SK-N-SH (cell line): ENCODE results near the gene ZNF490. TPM values are rescaled to one million over a fixed set of nuclear protein-coding genes. Genes with fewer than 3 reads are reported as not detected.

Experiments used
- CTCF ChIA-PET: fragments of 300-600, 350-600 bp; formaldehyde crosslinking; extraction: SDS; loops from one replicate; lab custom pipeline; 2021; lab: Yijun Ruan, JAX
- POLR2A ChIA-PET: fragments of 350-600 bp; sonication (Branson Sonifier 250); formaldehyde crosslinking; extraction: SDS; loops from one replicate; lab custom pipeline; 2020; ENCODE audit warnings: antibody characterized with exemption, inconsistent platforms; lab: Yijun Ruan, JAX
- DNase-seq: peaks from one replicate; pipeline ENCODE4 v3.0.0; 2012
- H2AFZ ChIP-seq: fragments of 200-600 bp; sonication (generic); 2 replicates; pipeline ENCODE4 v1.8.1; 2016; ENCODE audit warnings: antibody characterized with exemption, mild to moderate bottlenecking, low read depth
- H3F3A ChIP-seq: fragments of 200-600 bp; sonication (generic); replicated peaks from 2 replicates; pipeline ENCODE3; 2016; ENCODE audit warnings: antibody characterized with exemption, mild to moderate bottlenecking; ENCODE audit not compliant: insufficient read depth
- H3K27ac ChIP-seq, 2 experiments: fragments of 200-500 bp in 1 of 2; fragments of 200-600 bp in 1 of 2; sonication (Bioruptor generic) in 1 of 2; sonication (generic), shearing (Covaris generic) in 1 of 2; 2 replicates each; pipeline versions ENCODE4 v1.5.1 to v1.6.1; 2014 to 2016; ENCODE audit warnings: low read depth in 2 of 2, inconsistent platforms in 1 of 2, low read length in 1 of 2, mild to moderate bottlenecking in 1 of 2, mixed read lengths in 1 of 2
- H3K27me3 ChIP-seq: fragments of 200-600 bp; sonication (generic), shearing (Covaris generic); 2 replicates; pipeline ENCODE4 v1.6.1; 2016; ENCODE audit warnings: mixed run types; ENCODE audit not compliant: insufficient read depth
- H3K36me3 ChIP-seq, 2 experiments: fragments of 200-500 bp in 1 of 2; fragments of 200-600 bp in 1 of 2; sonication (Bioruptor generic) in 1 of 2; sonication (generic) in 1 of 2; replicated peaks in 1 of 2; 2 replicates each; pipeline versions ENCODE3 to v1.5.1; 2014 to 2016; ENCODE audit warnings: low read length in 1 of 2, mild to moderate bottlenecking in 1 of 2; ENCODE audit not compliant: insufficient read depth in 2 of 2, control insufficient read depth in 1 of 2
- H3K4me1 ChIP-seq, 2 experiments: fragments of 200-500 bp in 1 of 2; fragments of 200-600 bp in 1 of 2; sonication (Bioruptor generic) in 1 of 2; sonication (generic), shearing (Covaris generic) in 1 of 2; 2 replicates each; pipeline versions ENCODE4 v1.5.1 to v1.6.1; 2014 to 2016; ENCODE audit warnings: low read depth in 1 of 2, low read length in 1 of 2, mixed run types in 1 of 2; ENCODE audit not compliant: insufficient read depth in 2 of 2, control insufficient read depth in 1 of 2
- H3K4me2 ChIP-seq: fragments of 200-600 bp; sonication (generic), shearing (Covaris generic); 2 replicates; pipeline ENCODE4 v1.6.1; 2017; ENCODE audit warnings: mixed run types
- H3K4me3 ChIP-seq, 2 experiments: fragments of 200-500 bp in 1 of 2; fragments of 200-600 bp in 1 of 2; sonication (Bioruptor generic) in 1 of 2; sonication (generic), shearing (Covaris generic) in 1 of 2; 2 replicates each; pipeline versions ENCODE4 v1.5.1 to v1.8.1; 2014 to 2016; ENCODE audit warnings: low read depth in 2 of 2, inconsistent platforms in 1 of 2, low read length in 1 of 2, mild to moderate bottlenecking in 1 of 2, mixed read lengths in 1 of 2, moderate library complexity in 1 of 2
- H3K79me2 ChIP-seq: fragments of 200-600 bp; sonication (generic); 2 replicates; pipeline ENCODE4 v1.8.1; 2017; ENCODE audit warnings: mild to moderate bottlenecking; ENCODE audit not compliant: insufficient read depth
- H3K9ac ChIP-seq: fragments of 200-600 bp; sonication (generic); 2 replicates; pipeline ENCODE4 v1.6.1; 2017; ENCODE audit warnings: mixed run types
- H3K9me2 ChIP-seq: fragments of 200-600 bp; sonication (generic); 2 replicates; pipeline ENCODE4 v1.6.1; 2017; ENCODE audit warnings: mixed run types
- H3K9me3 ChIP-seq: fragments of 200-600 bp; sonication (generic); 2 replicates; pipeline ENCODE4 v1.6.1; 2017; ENCODE audit warnings: mixed run types, mild to moderate bottlenecking, moderate library complexity
- H4K20me1 ChIP-seq: fragments of 200-600 bp; sonication (generic); 2 replicates; pipeline ENCODE4 v1.6.1; 2017; ENCODE audit warnings: mild to moderate bottlenecking, mixed run types; ENCODE audit not compliant: insufficient read depth
- EZH2phosphoT487 ChIP-seq: fragments of 200-600 bp; sonication (generic); IDR thresholded peaks from 2 replicates; pipeline ENCODE4 v1.6.1; 2017; ENCODE audit warnings: low read depth, mixed run types, mild to moderate bottlenecking, antibody characterized with exemption, moderate library complexity, borderline replicate concordance
- FOXJ3 ChIP-seq: sonication (generic); formaldehyde crosslinking; IDR thresholded peaks from 2 replicates; pipeline ENCODE4 v1.5.1; 2020; ENCODE audit warnings: mild to moderate bottlenecking, missing genetic modification reagents
- RFX5 ChIP-seq: IDR thresholded peaks from 2 replicates; pipeline ENCODE4 v1.6.1; 2012; ENCODE audit warnings: mild to moderate bottlenecking, improper control_type of control experiment, low read length
- RXRA ChIP-seq: IDR thresholded peaks from 2 replicates; pipeline ENCODE4 v1.4.0; 2012; ENCODE audit warnings: low read depth, mild to moderate bottlenecking, borderline replicate concordance
- SMC3 ChIP-seq: IDR thresholded peaks from 2 replicates; pipeline ENCODE4 v1.6.1; 2012; ENCODE audit warnings: low read depth, low read length, improper control_type of control experiment
- WGBS: methylation state at CpG from one replicate; pipeline ENCODE4 v1.1.6; 2017; ENCODE audit warnings: low lambda C conversion rate; 5-methylcytosine and 5-hydroxymethylcytosine counted together
- polyA plus RNA-seq, 3 experiments: library from polyadenylated mRNA; depleted of rRNA; stranded (reverse); fragments of >200 nt; gene quantifications; 2 replicates each; pipeline ENCODE4 v1.2.3, GENCODE V29; 2012
- TF ChIP-seq, protein P1 (sequence below): IDR thresholded peaks from 2 replicates; pipeline ENCODE4 v1.4.0; 2012; ENCODE audit warnings: low read depth
- TF ChIP-seq, protein P2 (sequence below): IDR thresholded peaks from 2 replicates; pipeline ENCODE4 v1.4.0; 2012; ENCODE audit warnings: low read depth, borderline replicate concordance
- TF ChIP-seq, protein P3 (sequence below): IDR thresholded peaks from 2 replicates; pipeline ENCODE4 v1.6.1; 2012; ENCODE audit warnings: mild to moderate bottlenecking, low read depth, low read length, moderate library complexity
- TF ChIP-seq, protein P4 (sequence below): fragments of 150-350 bp; IDR thresholded peaks from 2 replicates; pipeline ENCODE4 v1.6.1; 2017; ENCODE audit warnings: antibody characterized with exemption, low read length, low read depth, borderline replicate concordance

ZNF490 gene
- polyA plus RNA-seq, 1 of the 3 experiments (the other 2 are of a cell fraction) = 1.3 TPM

DNA sequence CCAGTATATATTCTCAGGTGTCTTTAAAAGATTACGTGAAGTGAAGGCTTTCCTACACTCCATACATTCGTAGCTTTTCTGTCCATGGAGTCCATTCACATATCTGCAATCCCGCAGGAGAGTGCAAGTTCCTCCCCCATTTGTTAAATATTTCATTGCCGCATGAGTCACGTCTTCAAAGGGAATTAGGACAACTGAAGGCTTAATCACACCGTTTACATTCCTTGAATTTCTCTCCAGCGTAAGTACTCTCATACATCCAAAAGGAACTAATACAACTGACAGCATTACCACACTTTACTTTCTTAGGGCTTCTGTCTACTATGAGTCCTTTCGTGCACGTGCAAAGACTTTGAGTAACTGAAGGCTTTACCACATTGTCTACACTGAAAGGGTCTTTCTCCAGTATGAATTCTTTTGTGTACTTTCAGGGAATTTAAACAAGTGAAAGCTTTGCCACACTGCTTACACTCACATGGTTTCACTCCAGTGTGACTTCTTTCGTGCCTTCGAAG lies 30.4 kb downstream of the ZNF490 start:
- Histone ChIP-seq H3K36me3 (peaks cover 19 to 49% of the 10 kb centered on the region in 2 experiments), H3K27me3 (no peaks in the 10 kb centered on the region), H3K9me3 (peaks cover 13% of the 10 kb centered on the region; the same call in 1 of the 2 replicates), H2AFZ (no peak overlapping the region), H4K20me1 (no peaks in the 10 kb centered on the region), H3K4me3 (no peak overlapping the region; a peak in 1 of 4 replicates), H3K9ac (no peak overlapping the region), H3K79me2 (no peaks in the 10 kb centered on the region), H3K9me2 (no peaks in the 10 kb centered on the region), H3K4me1 (no peaks in the 10 kb centered on the region), H3K27ac (no peak overlapping the region), H3K4me2 (no peak overlapping the region), H3F3A (no peaks in the 10 kb centered on the region)
- TF ChIP-seq RXRA = no peak
- no peak for TF ChIP-seq EZH2phosphoT487
- TF ChIP-seq FOXJ3 (CRISPR knock-in tag) = no peak
- TF ChIP-seq, protein P1, sequence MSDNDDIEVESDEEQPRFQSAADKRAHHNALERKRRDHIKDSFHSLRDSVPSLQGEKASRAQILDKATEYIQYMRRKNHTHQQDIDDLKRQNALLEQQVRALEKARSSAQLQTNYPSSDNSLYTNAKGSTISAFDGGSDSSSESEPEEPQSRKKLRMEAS = no peak
- TF ChIP-seq, protein P2, sequence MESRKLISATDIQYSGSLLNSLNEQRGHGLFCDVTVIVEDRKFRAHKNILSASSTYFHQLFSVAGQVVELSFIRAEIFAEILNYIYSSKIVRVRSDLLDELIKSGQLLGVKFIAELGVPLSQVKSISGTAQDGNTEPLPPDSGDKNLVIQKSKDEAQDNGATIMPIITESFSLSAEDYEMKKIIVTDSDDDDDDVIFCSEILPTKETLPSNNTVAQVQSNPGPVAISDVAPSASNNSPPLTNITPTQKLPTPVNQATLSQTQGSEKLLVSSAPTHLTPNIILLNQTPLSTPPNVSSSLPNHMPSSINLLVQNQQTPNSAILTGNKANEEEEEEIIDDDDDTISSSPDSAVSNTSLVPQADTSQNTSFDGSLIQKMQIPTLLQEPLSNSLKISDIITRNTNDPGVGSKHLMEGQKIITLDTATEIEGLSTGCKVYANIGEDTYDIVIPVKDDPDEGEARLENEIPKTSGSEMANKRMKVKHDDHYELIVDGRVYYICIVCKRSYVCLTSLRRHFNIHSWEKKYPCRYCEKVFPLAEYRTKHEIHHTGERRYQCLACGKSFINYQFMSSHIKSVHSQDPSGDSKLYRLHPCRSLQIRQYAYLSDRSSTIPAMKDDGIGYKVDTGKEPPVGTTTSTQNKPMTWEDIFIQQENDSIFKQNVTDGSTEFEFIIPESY = no peak
- TF ChIP-seq, protein P3, sequence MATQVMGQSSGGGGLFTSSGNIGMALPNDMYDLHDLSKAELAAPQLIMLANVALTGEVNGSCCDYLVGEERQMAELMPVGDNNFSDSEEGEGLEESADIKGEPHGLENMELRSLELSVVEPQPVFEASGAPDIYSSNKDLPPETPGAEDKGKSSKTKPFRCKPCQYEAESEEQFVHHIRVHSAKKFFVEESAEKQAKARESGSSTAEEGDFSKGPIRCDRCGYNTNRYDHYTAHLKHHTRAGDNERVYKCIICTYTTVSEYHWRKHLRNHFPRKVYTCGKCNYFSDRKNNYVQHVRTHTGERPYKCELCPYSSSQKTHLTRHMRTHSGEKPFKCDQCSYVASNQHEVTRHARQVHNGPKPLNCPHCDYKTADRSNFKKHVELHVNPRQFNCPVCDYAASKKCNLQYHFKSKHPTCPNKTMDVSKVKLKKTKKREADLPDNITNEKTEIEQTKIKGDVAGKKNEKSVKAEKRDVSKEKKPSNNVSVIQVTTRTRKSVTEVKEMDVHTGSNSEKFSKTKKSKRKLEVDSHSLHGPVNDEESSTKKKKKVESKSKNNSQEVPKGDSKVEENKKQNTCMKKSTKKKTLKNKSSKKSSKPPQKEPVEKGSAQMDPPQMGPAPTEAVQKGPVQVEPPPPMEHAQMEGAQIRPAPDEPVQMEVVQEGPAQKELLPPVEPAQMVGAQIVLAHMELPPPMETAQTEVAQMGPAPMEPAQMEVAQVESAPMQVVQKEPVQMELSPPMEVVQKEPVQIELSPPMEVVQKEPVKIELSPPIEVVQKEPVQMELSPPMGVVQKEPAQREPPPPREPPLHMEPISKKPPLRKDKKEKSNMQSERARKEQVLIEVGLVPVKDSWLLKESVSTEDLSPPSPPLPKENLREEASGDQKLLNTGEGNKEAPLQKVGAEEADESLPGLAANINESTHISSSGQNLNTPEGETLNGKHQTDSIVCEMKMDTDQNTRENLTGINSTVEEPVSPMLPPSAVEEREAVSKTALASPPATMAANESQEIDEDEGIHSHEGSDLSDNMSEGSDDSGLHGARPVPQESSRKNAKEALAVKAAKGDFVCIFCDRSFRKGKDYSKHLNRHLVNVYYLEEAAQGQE = no peak
- TF ChIP-seq, protein P4, sequence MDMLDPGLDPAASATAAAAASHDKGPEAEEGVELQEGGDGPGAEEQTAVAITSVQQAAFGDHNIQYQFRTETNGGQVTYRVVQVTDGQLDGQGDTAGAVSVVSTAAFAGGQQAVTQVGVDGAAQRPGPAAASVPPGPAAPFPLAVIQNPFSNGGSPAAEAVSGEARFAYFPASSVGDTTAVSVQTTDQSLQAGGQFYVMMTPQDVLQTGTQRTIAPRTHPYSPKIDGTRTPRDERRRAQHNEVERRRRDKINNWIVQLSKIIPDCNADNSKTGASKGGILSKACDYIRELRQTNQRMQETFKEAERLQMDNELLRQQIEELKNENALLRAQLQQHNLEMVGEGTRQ = no peak
- ChIA-PET CTCF (no interaction called here), POLR2A (no interaction called here)
- DNase-seq = no peak
- 86% methylated on average over 11 of the region's 11 CpGs for WGBS

DNA sequence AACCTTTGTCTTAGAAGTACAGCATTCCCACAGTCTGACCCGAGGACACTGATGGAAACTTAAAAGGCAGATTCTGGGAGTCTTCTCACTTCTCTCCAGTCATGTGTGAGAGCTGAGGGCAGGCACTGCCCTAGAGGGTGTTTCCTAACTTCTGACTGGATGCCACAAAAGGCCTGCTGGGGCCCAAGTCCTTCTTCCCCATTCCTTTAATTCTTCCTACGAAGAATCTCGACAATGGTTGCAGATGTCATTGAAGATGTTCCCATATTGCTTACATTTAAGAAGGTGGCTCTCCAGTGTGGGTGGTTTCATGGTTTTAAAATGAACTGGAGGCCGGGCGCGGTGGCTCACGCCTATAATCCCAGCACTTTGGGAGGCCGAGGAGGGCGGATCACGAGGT lies 32.0 kb downstream of the ZNF490 start:
- Histone ChIP-seq H3K36me3 (peaks cover 19 to 49% of the 10 kb centered on the region in 2 experiments), H3K4me1 (no peaks in the 10 kb centered on the region), H4K20me1 (no peaks in the 10 kb centered on the region), H3K27ac (no peak overlapping the region), H3K9ac (no peak overlapping the region), H3F3A (no peaks in the 10 kb centered on the region), H3K9me3 (peaks cover 13% of the 10 kb centered on the region; the same call in 1 of the 2 replicates), H3K4me3 (no peak overlapping the region), H3K4me2 (no peak overlapping the region), H3K27me3 (no peaks in the 10 kb centered on the region), H3K9me2 (no peaks in the 10 kb centered on the region), H3K79me2 (no peaks in the 10 kb centered on the region), H2AFZ (no peak overlapping the region)
- CTCF ChIA-PET = no interaction called here
- TF ChIP-seq SMC3 (no peak), RFX5 (no peak)
- WGBS = 92% methylated on average over 10 of the region's 10 CpGs
- DNase-seq = no peak
- POLR2A ChIA-PET = interaction anchor here (0.6 kb wide), 1 partner anchor 117 kb away, joined by 4 read pairs; no protein-coding TSS in a partner anchor
